H1 (cell line): ENCODE data around the gene NSUN7. TPM values are rescaled to one million over a fixed set of nuclear protein-coding genes. Genes with fewer than 3 reads are reported as not detected.
A peak's percentile ranks its signal among the peaks of the same experiment; 100 is the strongest.

ENCODE experiments used
- CTCF ChIA-PET: fragments of 300-600 bp; sonication (Branson Sonifier 250); formaldehyde crosslinking; loops from one replicate; lab custom pipeline; 2021; ENCODE audit not compliant: partially characterized antibody; lab: Charles Lee
- POLR2A ChIA-PET: fragments of 300-600 bp; sonication (Branson Sonifier 250); formaldehyde crosslinking; loops from one replicate; lab custom pipeline; 2021; ENCODE audit warnings: inconsistent platforms; ENCODE audit not compliant: partially characterized antibody; lab: Charles Lee
- DNase-seq, 2 experiments: peaks; one replicate each; pipeline versions ENCODE4 v3.0.0 to v3.0.0-alpha.2; 2010 to 2022; ENCODE audit warnings: low spot score in 2 of 2, low read depth in 1 of 2, mixed read lengths in 1 of 2
- FAIRE-seq: peaks from 2 replicates; lab custom pipeline; 2011; peaks lifted over from hg19 to GRCh38; lab: Jason Lieb, UNC
- H2AFZ ChIP-seq: 2 replicates; pipeline ENCODE4 v1.8.1; 2012; ENCODE audit warnings: low read length, inconsistent platforms
- H2AK5ac ChIP-seq: 2 replicates; pipeline ENCODE4 v1.6.1; 2013; ENCODE audit warnings: low read depth, low read length
- H2BK120ac ChIP-seq: replicated peaks from 2 replicates; pipeline ENCODE3; 2013; ENCODE audit warnings: low read depth, low read length, inconsistent platforms
- H2BK12ac ChIP-seq: 2 replicates; pipeline ENCODE4 v1.6.1; 2013; ENCODE audit warnings: low read depth, low read length
- H2BK15ac ChIP-seq: 2 replicates; pipeline ENCODE4 v1.6.1; 2013; ENCODE audit warnings: low read length
- H2BK20ac ChIP-seq: 2 replicates; pipeline ENCODE4 v1.6.1; 2013; ENCODE audit warnings: low read length
- H2BK5ac ChIP-seq: 2 replicates; pipeline ENCODE4 v1.6.1; 2013; ENCODE audit warnings: low read depth, low read length
- H3K14ac ChIP-seq: 2 replicates; pipeline ENCODE4 v1.6.1; 2013; ENCODE audit warnings: inconsistent platforms; ENCODE audit not compliant: insufficient read length
- H3K18ac ChIP-seq: 2 replicates; pipeline ENCODE4 v1.6.1; 2013; ENCODE audit warnings: low read length; ENCODE audit errors: extremely low read depth
- H3K23ac ChIP-seq: 2 replicates; pipeline ENCODE4 v1.6.1; 2013; ENCODE audit warnings: inconsistent platforms; ENCODE audit not compliant: insufficient read length
- H3K23me2 ChIP-seq: 2 replicates; pipeline ENCODE4 v1.6.1; 2013; ENCODE audit warnings: low read depth, low read length
- H3K27ac ChIP-seq: 2 replicates; pipeline ENCODE4 v1.6.1; 2011; ENCODE audit warnings: low read depth, low read length, inconsistent platforms
- H3K27me3 ChIP-seq, 4 experiments: replicated peaks in 1 of 4; 1 replicate in 1 of 4; 2 replicates in 3 of 4; pipeline versions ENCODE4 v1.6.1 to v1.8.1; 2011 to 2013; ENCODE audit warnings: low read length in 3 of 4, mild to moderate bottlenecking in 3 of 4, inconsistent platforms in 2 of 4, mixed read lengths in 2 of 4, moderate library complexity in 1 of 4; ENCODE audit not compliant: control insufficient read depth in 3 of 4, insufficient read depth in 3 of 4; ENCODE audit errors: extremely low read depth in 1 of 4
- H3K36me3 ChIP-seq, 4 experiments: 2 replicates each; pipeline versions ENCODE4 v1.6.1 to v1.8.1; 2011 to 2013; ENCODE audit warnings: mild to moderate bottlenecking in 4 of 4, low read length in 3 of 4, moderate library complexity in 2 of 4, control low read depth in 1 of 4, inconsistent platforms in 1 of 4; ENCODE audit not compliant: insufficient read depth in 4 of 4, control insufficient read depth in 2 of 4
- H3K4ac ChIP-seq: replicated peaks from 2 replicates; pipeline ENCODE3; 2013; ENCODE audit warnings: low read length, low read depth, mixed read lengths, inconsistent platforms; ENCODE audit not compliant: insufficient read length
- H3K4me1 ChIP-seq, 4 experiments: replicated peaks in 1 of 4; 1 replicate in 1 of 4; 2 replicates in 3 of 4; pipeline versions ENCODE4 v1.6.1 to v1.8.1; 2011 to 2013; ENCODE audit warnings: low read length in 3 of 4, inconsistent platforms in 2 of 4, mixed read lengths in 1 of 4; ENCODE audit not compliant: insufficient read depth in 4 of 4, control insufficient read depth in 3 of 4
- H3K4me2 ChIP-seq, 2 experiments: 2 replicates each; pipeline versions ENCODE4 v1.6.1 to v1.8.1; 2011 to 2013; ENCODE audit warnings: low read depth in 2 of 2, low read length in 2 of 2, control low read depth in 1 of 2, inconsistent platforms in 1 of 2, mild to moderate bottlenecking in 1 of 2; ENCODE audit not compliant: insufficient read depth in 1 of 2
- H3K4me3 ChIP-seq, 4 experiments: fragments of 200-600, 300-600 bp in 1 of 4; sonication (generic), shearing (Covaris generic), sonication (Bioruptor Twin) in 1 of 4; 2 replicates each; pipeline versions ENCODE4 v1.5.1 to v1.8.1; 2011 to 2016; ENCODE audit warnings: low read length in 4 of 4, low read depth in 3 of 4, control low read depth in 2 of 4, inconsistent platforms in 2 of 4, mild to moderate bottlenecking in 2 of 4, mixed read lengths in 1 of 4, moderate library complexity in 1 of 4; ENCODE audit not compliant: insufficient read depth in 2 of 4; ENCODE audit errors: extremely low read depth in 1 of 4
- H3K56ac ChIP-seq: replicated peaks from 2 replicates; pipeline ENCODE3; 2013; ENCODE audit warnings: low read depth, mild to moderate bottlenecking, mixed read lengths, low read length, inconsistent platforms; ENCODE audit not compliant: insufficient read length
- H3K79me1 ChIP-seq: 2 replicates; pipeline ENCODE4 v1.6.1; 2013; ENCODE audit warnings: low read depth, low read length, control low read depth
- H3K79me2 ChIP-seq, 2 experiments: 2 replicates each; pipeline versions ENCODE4 v1.6.1 to v1.8.1; 2012 to 2013; ENCODE audit warnings: low read length in 2 of 2, mild to moderate bottlenecking in 2 of 2, inconsistent platforms in 1 of 2; ENCODE audit not compliant: insufficient read depth in 2 of 2, control insufficient read depth in 1 of 2
- H3K9ac ChIP-seq, 4 experiments: replicated peaks in 1 of 4; 1 replicate in 1 of 4; 2 replicates in 3 of 4; pipeline versions ENCODE4 v1.6.1 to v1.8.1; 2011 to 2013; ENCODE audit warnings: low read depth in 3 of 4, low read length in 3 of 4, control low read depth in 2 of 4, mild to moderate bottlenecking in 2 of 4, moderate library complexity in 2 of 4, inconsistent platforms in 1 of 4; ENCODE audit errors: extremely low read depth in 1 of 4
- H3K9me3 ChIP-seq, 2 experiments: 2 replicates each; pipeline versions ENCODE4 v1.6.1 to v1.8.1; 2012 to 2013; ENCODE audit warnings: mild to moderate bottlenecking in 2 of 2, moderate library complexity in 2 of 2, control low read depth in 1 of 2, inconsistent platforms in 1 of 2, low read depth in 1 of 2, low read length in 1 of 2, mixed read lengths in 1 of 2; ENCODE audit not compliant: insufficient read depth in 2 of 2
- H4K20me1 ChIP-seq, 2 experiments: replicated peaks in 1 of 2; 2 replicates each; pipeline versions ENCODE3 to v1.8.1; 2011 to 2013; ENCODE audit warnings: inconsistent platforms in 2 of 2, low read length in 2 of 2, mild to moderate bottlenecking in 1 of 2; ENCODE audit not compliant: insufficient read depth in 2 of 2, control insufficient read depth in 1 of 2
- H4K5ac ChIP-seq: 2 replicates; pipeline ENCODE4 v1.6.1; 2013; ENCODE audit warnings: low read length, low read depth, mixed read lengths, inconsistent platforms; ENCODE audit not compliant: insufficient read length
- H4K8ac ChIP-seq: 2 replicates; pipeline ENCODE4 v1.8.0; 2013; ENCODE audit warnings: mild to moderate bottlenecking, moderate library complexity, low read length, inconsistent platforms; ENCODE audit not compliant: insufficient read depth; ENCODE audit errors: extremely low read depth
- H4K91ac ChIP-seq: replicated peaks from 2 replicates; pipeline ENCODE3; 2013; ENCODE audit warnings: low read length, mixed read lengths, inconsistent platforms; ENCODE audit not compliant: insufficient read length
- ASH2L ChIP-seq: fragments of 200-600, 300-600 bp; sonication (generic); IDR thresholded peaks from one replicate; pipeline ENCODE4 v1.7.1; 2017; ENCODE audit warnings: low read length
- CTBP2 ChIP-seq: IDR thresholded peaks from 2 replicates; pipeline ENCODE4 v1.7.0; 2011; ENCODE audit warnings: borderline replicate concordance, mild to moderate bottlenecking, moderate library complexity, mixed read lengths, low read length; ENCODE audit not compliant: insufficient read depth, insufficient read length
- JUN ChIP-seq: IDR thresholded peaks from 2 replicates; pipeline ENCODE4 v1.6.1; 2011; ENCODE audit warnings: low read depth, mild to moderate bottlenecking, improper control_type of control experiment, low read length
- JUND ChIP-seq: IDR thresholded peaks from 2 replicates; pipeline ENCODE4 v1.6.1; 2011; ENCODE audit warnings: mild to moderate bottlenecking, improper control_type of control experiment, low read length
- KDM5A ChIP-seq: fragments of 200-600 bp; IDR thresholded peaks from 2 replicates; pipeline ENCODE4 v1.7.1; 2012; ENCODE audit warnings: mild to moderate bottlenecking, low read length, inconsistent platforms, mixed read lengths
- NRF1 ChIP-seq: IDR thresholded peaks from 2 replicates; pipeline ENCODE4 v1.6.1; 2011; ENCODE audit warnings: mild to moderate bottlenecking, low read depth, low read length, improper control_type of control experiment
- POLR2A ChIP-seq, 2 experiments: IDR thresholded peaks; 1 replicate in 1 of 2; 2 replicates in 1 of 2; pipeline ENCODE4 v1.6.1; 2011; ENCODE audit warnings: low read depth in 2 of 2, low read length in 2 of 2, mild to moderate bottlenecking in 2 of 2; ENCODE audit errors: control extremely low read depth in 1 of 2
- TBP ChIP-seq: IDR thresholded peaks from 2 replicates; pipeline ENCODE4 v1.6.1; 2011; ENCODE audit warnings: low read depth, low read length, improper control_type of control experiment
- WGBS, 2 experiments: shearing (Covaris generic) in 1 of 2; methylation state at CpG; one replicate each; pipeline versions ENCODE4 v1.1.6 to v1.1.7; 2013 to 2015; ENCODE audit warnings: low lambda C conversion rate in 2 of 2, mixed read lengths in 2 of 2, inconsistent platforms in 1 of 2, low coverage in 1 of 2, missing lambda C conversion rate in 1 of 2; ENCODE audit not compliant: insufficient replicate concordance in 2 of 2, insufficient coverage in 1 of 2, insufficient read length in 1 of 2; ENCODE audit errors: extremely low coverage in 1 of 2, missing lambda C conversion rate in 1 of 2; 5-methylcytosine and 5-hydroxymethylcytosine counted together
- polyA plus RNA-seq, 7 experiments: library from polyadenylated mRNA; depleted of rRNA in 3 of 7; stranded (reverse) in 5 of 7; unstranded in 2 of 7; fragments of >200 nt in 5 of 7; fragments of 200-250 nt in 2 of 7; gene quantifications; 1 replicate in 5 of 7; 2 replicates in 1 of 7; 4 replicates in 1 of 7; pipeline versions ENCODE4 v1.2.1 to v1.2.3, GENCODE V29; 2011 to 2013; ENCODE audit warnings: missing spikeins in 2 of 7, mixed read lengths in 2 of 7
- total RNA-seq: library from RNA; stranded (reverse); fragmentation: NEBNext Ultra II Directional; extraction: Animal tissue kit (Norgen Biotek cat#: 25700); gene quantifications from 2 replicates; pipeline ENCODE4 v1.2.1, GENCODE V29; 2021

NSUN7 gene
- total and polyA plus RNA-seq, 2 of the 8 experiments (the other 6 are each of a cell fraction or from before 2014, with no cell fraction given): 8.8 to 24.4 TPM

DNA sequence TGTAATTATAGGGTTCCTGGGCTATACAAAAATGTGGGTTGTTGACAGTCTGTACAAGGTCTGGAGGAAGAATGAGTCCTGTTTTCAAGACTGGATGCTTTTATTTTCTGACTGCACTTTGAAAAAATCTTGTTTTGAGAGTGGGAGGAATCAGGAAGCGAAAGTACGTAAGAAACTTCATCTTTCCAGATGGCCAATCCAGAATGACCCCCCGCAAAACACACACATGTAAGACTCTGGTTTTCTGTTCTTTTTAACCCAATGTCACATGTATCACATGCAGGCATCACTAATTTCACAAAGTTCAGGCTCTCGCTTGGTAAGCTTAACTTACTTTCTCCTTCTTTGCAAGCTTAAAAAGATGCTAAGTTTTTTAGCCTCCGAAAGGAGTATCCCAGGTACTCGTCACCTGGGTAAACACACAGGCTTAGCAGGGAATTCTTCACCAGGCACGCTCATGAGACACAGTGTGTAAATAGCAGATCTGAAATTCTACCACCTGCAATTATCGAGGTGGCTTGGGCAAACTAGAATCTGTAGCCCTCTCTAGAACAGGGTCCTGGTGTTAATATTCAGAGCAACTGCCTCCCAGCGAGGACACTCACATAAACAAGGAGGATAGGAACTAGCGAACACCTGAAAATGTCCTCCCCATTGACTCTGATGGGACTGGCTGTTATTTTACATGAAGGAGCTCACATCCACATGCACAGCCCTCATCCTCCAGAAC is 90.7 kb downstream of the NSUN7 start:
- peaks cover 2 to 71% of the 10 kb centered on the region in 2 experiments; a peak in 3 of 4 replicates for H3K79me2 ChIP-seq
- H4K5ac ChIP-seq: no peak overlapping the region
- no peak overlapping the region for H2BK120ac ChIP-seq
- H3K18ac ChIP-seq: no peak overlapping the region
- WGBS, 2 experiments: 86% methylated on average over 10 of the region's 10 CpGs; no CpG with 5 or more reads in 1 of the 2 experiments
- H3K9me3 ChIP-seq: no peaks in the 10 kb centered on the region
- no peak overlapping the region for H2AFZ ChIP-seq
- no peak overlapping the region for H2BK20ac ChIP-seq
- H3K36me3 ChIP-seq: peaks cover 0 to 5% (median 0%) of the 10 kb centered on the region in 4 experiments; a peak in 2 of 8 replicates
- H2BK5ac ChIP-seq: no peak overlapping the region
- H3K56ac ChIP-seq: no peak overlapping the region
- ChIA-PET CTCF (interaction anchor here (0.6 to 8.9 kb wide), 25 partner anchors 9 to 547 kb away, joined by 3 to 97 read pairs (median 4); no protein-coding TSS in a partner anchor), POLR2A (interaction anchor here (0.5 to 2.4 kb wide), 4 partner anchors 10 to 67 kb away, joined by 3 to 10 read pairs (median 4); no protein-coding TSS in a partner anchor)
- H3K23me2 ChIP-seq: no peaks in the 10 kb centered on the region
- H2BK12ac ChIP-seq: no peak overlapping the region
- FAIRE-seq (peak; percentile 36), DNase-seq (no peak)
- no peaks in the 10 kb centered on the region for H3K27me3 ChIP-seq
- TF ChIP-seq POLR2A (IDR thresholded peaks at IDR 0.05; ENCODE audit: control extremely low read depth in 1 of 2, low read depth in 2 of 2, low read length in 2 of 2): no peak
- no peak for TF ChIP-seq JUND
- TF ChIP-seq JUN: no peak
- no peak for TF ChIP-seq KDM5A
- TF ChIP-seq NRF1: no peak
- TF ChIP-seq TBP: no peak
- no peak for TF ChIP-seq ASH2L
- no peak for TF ChIP-seq CTBP2
- no peak overlapping the region for H3K4me3 ChIP-seq
- H4K20me1 ChIP-seq: peaks cover 13 to 17% of the 10 kb centered on the region in 2 experiments
- no peak overlapping the region for H4K91ac ChIP-seq
- no peak overlapping the region for H2AK5ac ChIP-seq
- no peak overlapping the region for H3K14ac ChIP-seq
- no peak overlapping the region for H3K9ac ChIP-seq
- H3K23ac ChIP-seq: no peak overlapping the region
- H4K8ac ChIP-seq: no peak overlapping the region
- H3K27ac ChIP-seq: no peak overlapping the region
- no peak overlapping the region for H3K4me2 ChIP-seq
- no peak overlapping the region for H2BK15ac ChIP-seq
- H3K4me1 ChIP-seq: peaks cover 0 to 6% (median 0%) of the 10 kb centered on the region in 4 experiments; a peak in 1 of 7 replicates
- no peak overlapping the region for H3K4ac ChIP-seq
- H3K79me1 ChIP-seq: peaks cover 16% of the 10 kb centered on the region; the same call in 1 of the 2 replicates
